HEK293 (cell line): ENCODE measurements around the gene SYCP2.

ENCODE experiments used
- KLF16 ChIP-seq: fragments of 450-650 bp; formaldehyde crosslinking; IDR thresholded peaks from 2 replicates; pipeline ENCODE4 v1.5.1; 2017; ENCODE audit warnings: missing biosample characterization, missing genetic modification characterization
- RBAK ChIP-seq: fragments of 450-650 bp; formaldehyde crosslinking; IDR thresholded peaks from 2 replicates; pipeline ENCODE4 v1.5.1; 2016; ENCODE audit warnings: missing biosample characterization, missing genetic modification characterization
- ZBTB20 ChIP-seq: fragments of 450-650 bp; formaldehyde crosslinking; IDR thresholded peaks from 2 replicates; pipeline ENCODE4 v1.5.1; 2016; ENCODE audit warnings: missing biosample characterization, missing genetic modification characterization
- ZNF174 ChIP-seq: fragments of 450-650 bp; formaldehyde crosslinking; IDR thresholded peaks from 2 replicates; pipeline ENCODE4 v1.5.0; 2017; ENCODE audit warnings: missing biosample characterization, mild to moderate bottlenecking, missing genetic modification characterization
- ZNF274 ChIP-seq, 2 experiments: fragments of 200-500 bp in 1 of 2; fragments of 450-650 bp in 1 of 2; sonication (Bioruptor generic) in 1 of 2; formaldehyde crosslinking in 1 of 2; IDR thresholded peaks; 2 replicates each; pipeline versions ENCODE4 v1.5.1 to v1.6.1; 2014 to 2016; ENCODE audit warnings: borderline replicate concordance in 1 of 2, inconsistent platforms in 1 of 2, low read length in 1 of 2, missing biosample characterization in 1 of 2, missing genetic modification characterization in 1 of 2
- ZNF416 ChIP-seq: fragments of 450-650 bp; formaldehyde crosslinking; IDR thresholded peaks from 2 replicates; pipeline ENCODE4 v1.5.1; 2016; ENCODE audit warnings: missing biosample characterization, missing genetic modification characterization
- ZNF501 ChIP-seq: fragments of 450-650 bp; formaldehyde crosslinking; IDR thresholded peaks from 2 replicates; pipeline ENCODE4 v1.5.1; 2016; ENCODE audit warnings: missing biosample characterization, missing genetic modification characterization
- ZNF560 ChIP-seq: fragments of 450-650 bp; formaldehyde crosslinking; IDR thresholded peaks from 2 replicates; pipeline ENCODE4 v1.5.1; 2017; ENCODE audit warnings: missing biosample characterization, missing genetic modification characterization, borderline replicate concordance
- ZNF660 ChIP-seq: fragments of 450-650 bp; IDR thresholded peaks from 2 replicates; pipeline ENCODE4 v1.5.1; 2018; ENCODE audit warnings: missing biosample characterization, mild to moderate bottlenecking, missing genetic modification characterization
- TF ChIP-seq, protein P1 (sequence below): fragments of 450-650 bp; formaldehyde crosslinking; IDR thresholded peaks from 2 replicates; pipeline ENCODE4 v1.5.1; 2016; ENCODE audit warnings: missing biosample characterization, missing genetic modification characterization
- TF ChIP-seq, protein P2 (sequence below): fragments of 450-650 bp; formaldehyde crosslinking; conservative IDR thresholded peaks from 2 replicates; pipeline ENCODE4 v1.5.1; 2016; ENCODE audit warnings: low read depth, missing biosample characterization, missing genetic modification characterization

DNA sequence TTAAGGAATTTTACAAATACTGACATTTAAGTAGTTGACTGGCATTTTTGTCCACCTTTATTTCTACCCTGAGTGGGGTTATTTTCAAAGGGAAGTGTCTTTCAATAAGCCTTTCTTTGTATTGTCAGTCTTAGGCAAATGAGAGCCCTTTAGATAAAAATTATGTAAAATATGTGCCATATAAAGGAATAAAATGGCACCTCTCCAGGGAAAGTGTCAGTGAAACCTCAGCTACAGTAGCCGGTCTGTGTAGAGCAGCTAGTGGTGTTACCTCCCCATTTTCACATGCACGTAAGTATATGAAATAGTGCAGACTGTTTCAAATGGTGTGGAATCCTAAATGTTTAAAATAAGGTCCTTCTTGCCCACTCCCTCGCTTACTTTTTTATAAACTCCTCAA is 11.7 kb upstream of the SYCP2 start:
- TF ChIP-seq, protein P1, sequence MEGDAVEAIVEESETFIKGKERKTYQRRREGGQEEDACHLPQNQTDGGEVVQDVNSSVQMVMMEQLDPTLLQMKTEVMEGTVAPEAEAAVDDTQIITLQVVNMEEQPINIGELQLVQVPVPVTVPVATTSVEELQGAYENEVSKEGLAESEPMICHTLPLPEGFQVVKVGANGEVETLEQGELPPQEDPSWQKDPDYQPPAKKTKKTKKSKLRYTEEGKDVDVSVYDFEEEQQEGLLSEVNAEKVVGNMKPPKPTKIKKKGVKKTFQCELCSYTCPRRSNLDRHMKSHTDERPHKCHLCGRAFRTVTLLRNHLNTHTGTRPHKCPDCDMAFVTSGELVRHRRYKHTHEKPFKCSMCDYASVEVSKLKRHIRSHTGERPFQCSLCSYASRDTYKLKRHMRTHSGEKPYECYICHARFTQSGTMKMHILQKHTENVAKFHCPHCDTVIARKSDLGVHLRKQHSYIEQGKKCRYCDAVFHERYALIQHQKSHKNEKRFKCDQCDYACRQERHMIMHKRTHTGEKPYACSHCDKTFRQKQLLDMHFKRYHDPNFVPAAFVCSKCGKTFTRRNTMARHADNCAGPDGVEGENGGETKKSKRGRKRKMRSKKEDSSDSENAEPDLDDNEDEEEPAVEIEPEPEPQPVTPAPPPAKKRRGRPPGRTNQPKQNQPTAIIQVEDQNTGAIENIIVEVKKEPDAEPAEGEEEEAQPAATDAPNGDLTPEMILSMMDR (tag by site-specific recombination), result no peak
- TF ChIP-seq KLF16 (tag by site-specific recombination) (no peak), ZBTB20 (tag by site-specific recombination) (no peak), ZNF416 (tag by site-specific recombination) (no peak), ZNF274 (IDR thresholded peaks at IDR 0.05; ENCODE audit: low read length) (no peak), ZNF274 (tag by site-specific recombination; IDR thresholded peaks at IDR 0.05; ENCODE audit: borderline replicate concordance) (no peak), ZNF501 (tag by site-specific recombination) (no peak), ZNF560 (tag by site-specific recombination) (no peak), ZNF174 (tag by site-specific recombination) (no peak), ZNF660 (no peak), RBAK (tag by site-specific recombination) (no peak)
- TF ChIP-seq, protein P2, sequence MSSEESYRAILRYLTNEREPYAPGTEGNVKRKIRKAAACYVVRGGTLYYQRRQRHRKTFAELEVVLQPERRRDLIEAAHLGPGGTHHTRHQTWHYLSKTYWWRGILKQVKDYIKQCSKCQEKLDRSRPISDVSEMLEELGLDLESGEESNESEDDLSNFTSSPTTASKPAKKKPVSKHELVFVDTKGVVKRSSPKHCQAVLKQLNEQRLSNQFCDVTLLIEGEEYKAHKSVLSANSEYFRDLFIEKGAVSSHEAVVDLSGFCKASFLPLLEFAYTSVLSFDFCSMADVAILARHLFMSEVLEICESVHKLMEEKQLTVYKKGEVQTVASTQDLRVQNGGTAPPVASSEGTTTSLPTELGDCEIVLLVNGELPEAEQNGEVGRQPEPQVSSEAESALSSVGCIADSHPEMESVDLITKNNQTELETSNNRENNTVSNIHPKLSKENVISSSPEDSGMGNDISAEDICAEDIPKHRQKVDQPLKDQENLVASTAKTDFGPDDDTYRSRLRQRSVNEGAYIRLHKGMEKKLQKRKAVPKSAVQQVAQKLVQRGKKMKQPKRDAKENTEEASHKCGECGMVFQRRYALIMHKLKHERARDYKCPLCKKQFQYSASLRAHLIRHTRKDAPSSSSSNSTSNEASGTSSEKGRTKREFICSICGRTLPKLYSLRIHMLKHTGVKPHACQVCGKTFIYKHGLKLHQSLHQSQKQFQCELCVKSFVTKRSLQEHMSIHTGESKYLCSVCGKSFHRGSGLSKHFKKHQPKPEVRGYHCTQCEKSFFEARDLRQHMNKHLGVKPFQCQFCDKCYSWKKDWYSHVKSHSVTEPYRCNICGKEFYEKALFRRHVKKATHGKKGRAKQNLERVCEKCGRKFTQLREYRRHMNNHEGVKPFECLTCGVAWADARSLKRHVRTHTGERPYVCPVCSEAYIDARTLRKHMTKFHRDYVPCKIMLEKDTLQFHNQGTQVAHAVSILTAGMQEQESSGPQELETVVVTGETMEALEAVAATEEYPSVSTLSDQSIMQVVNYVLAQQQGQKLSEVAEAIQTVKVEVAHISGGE, result no peak
